Dedifferentiated amniotic fluid mesenchymal stem cell (primary cell): ENCODE measurements around the gene SYT1.
A peak's percentile ranks its signal among the peaks of the same experiment; 100 is the strongest.
"Not testable (repeated sequence)": the region's sequence is repeated elsewhere in the genome, so short reads cannot be mapped to it uniquely, and the experiment has no call there.

Experiments used
- DNase-seq: peaks from one replicate; pipeline ENCODE4 v3.0.0-alpha.2; 2016; ENCODE audit errors: extremely low spot score

SYT1 gene

GRCh38 chr12:79140711-79141110, 276.1 kb downstream of the SYT1 start:
- DNase-seq: no peak

- no peak for DNase-seq
Measured at GRCh38 chr12:79141776-79142175, 277.2 kb downstream of the SYT1 start.

GRCh38 chr12:79143803-79144202, 279.2 kb downstream of the SYT1 start:
- DNase-seq: no peak

GRCh38 chr12:79151956-79152355, 287.4 kb downstream of the SYT1 start:
- no peak for DNase-seq

GRCh38 chr12:79155683-79156082, 291.1 kb downstream of the SYT1 start:
- DNase-seq: no peak

- no peak for DNase-seq
Measured at GRCh38 chr12:79156846-79157463, 292.4 kb downstream of the SYT1 start.

- no peak for DNase-seq
Measured at GRCh38 chr12:79161249-79161934, 296.8 kb downstream of the SYT1 start.

GRCh38 chr12:79162147-79162772, 297.7 kb downstream of the SYT1 start:
- no peak for DNase-seq

- no peak for DNase-seq
Measured at GRCh38 chr12:79162948-79163347, 298.4 kb downstream of the SYT1 start.

GRCh38 chr12:79164890-79165289, 300.3 kb downstream of the SYT1 start:
- no peak for DNase-seq

GRCh38 chr12:79168687-79169086, 304.1 kb downstream of the SYT1 start:
- DNase-seq: no peak

- DNase-seq: peak; percentile 57
Measured at GRCh38 chr12:79174626-79175025, 310.1 kb downstream of the SYT1 start.

- no peak for DNase-seq
Measured at GRCh38 chr12:79183003-79183402, 318.4 kb downstream of the SYT1 start.

- DNase-seq: no peak
Measured at GRCh38 chr12:79183926-79184325, 319.4 kb downstream of the SYT1 start.

GRCh38 chr12:79186506-79186905, 321.9 kb downstream of the SYT1 start:
- no peak for DNase-seq

GRCh38 chr12:79187032-79187431, 322.5 kb downstream of the SYT1 start:
- no peak for DNase-seq

- no peak for DNase-seq
Measured at GRCh38 chr12:79191391-79191790, 326.8 kb downstream of the SYT1 start.

- no peak for DNase-seq
Measured at GRCh38 chr12:79194595-79194994, 330.0 kb downstream of the SYT1 start.

GRCh38 chr12:79199166-79199565, 334.6 kb downstream of the SYT1 start:
- DNase-seq: no peak

- DNase-seq: no peak
Measured at GRCh38 chr12:79200176-79200575, 335.6 kb downstream of the SYT1 start.

- no peak for DNase-seq
Measured at GRCh38 chr12:79203058-79203647, 338.6 kb downstream of the SYT1 start.

- no peak for DNase-seq
Measured at GRCh38 chr12:79206871-79207270, 342.3 kb downstream of the SYT1 start.

- DNase-seq: not testable (repeated sequence)
Measured at GRCh38 chr12:79210403-79210802, 345.8 kb downstream of the SYT1 start.
